Measurements from ENCODE around the gene ATG101.
A peak's percentile ranks its signal among the peaks of the same experiment; 100 is the strongest.

Gene ATG101

GRCh38 chr12:52120951-52121823 lies 51.4 kb downstream of the ATG101 start:
- DNase-seq (ENCODE audit: low read depth) = no peak
- TF ChIP-seq CTCF (IDR thresholded peaks at IDR 0.05; ENCODE audit: low read length, missing control alignments) = no peak
- H3K4me3 ChIP-seq (replicated peaks; ENCODE audit: low read depth, low read length) = no peak overlapping the region

- H3K4me3 ChIP-seq (replicated peaks; ENCODE audit: low read depth, low read length) = no peak overlapping the region
- peak; percentile 63 for DNase-seq (ENCODE audit: low read depth)
- TF ChIP-seq CTCF (IDR thresholded peaks at IDR 0.05; ENCODE audit: low read length, missing control alignments) = peak; percentile 70
Measured at GRCh38 chr12:52121824-52122539, 52.2 kb downstream of the ATG101 start.

- TF ChIP-seq CTCF (IDR thresholded peaks at IDR 0.05; ENCODE audit: low read length, missing control alignments) = no peak
Measured at GRCh38 chr12:52122540-52122871, 52.7 kb downstream of the ATG101 start.

GRCh38 chr12:52122904-52123303 lies 53.1 kb downstream of the ATG101 start:
- no peak for DNase-seq (ENCODE audit: low read depth)
- no peak for TF ChIP-seq CTCF (IDR thresholded peaks at IDR 0.05; ENCODE audit: low read length, missing control alignments)
- H3K4me3 ChIP-seq (replicated peaks; ENCODE audit: low read depth, low read length) = no peak overlapping the region

More at GRCh38 chr12:52122540-52122871, 52.7 kb downstream of the ATG101 start:
- H3K4me3 ChIP-seq (replicated peaks; ENCODE audit: low read depth, low read length) = no peak overlapping the region
- DNase-seq (ENCODE audit: low read depth) = no peak

- H3K4me3 ChIP-seq (replicated peaks; ENCODE audit: low read depth, low read length) = no peak overlapping the region
- TF ChIP-seq CTCF (IDR thresholded peaks at IDR 0.05; ENCODE audit: low read length, missing control alignments) = no peak
- no peak for DNase-seq (ENCODE audit: low read depth)
Measured at GRCh38 chr12:52123487-52124186, 53.9 kb downstream of the ATG101 start.

- H3K4me3 ChIP-seq (replicated peaks; ENCODE audit: low read depth, low read length) = no peak overlapping the region
- TF ChIP-seq CTCF (IDR thresholded peaks at IDR 0.05; ENCODE audit: low read length, missing control alignments) = no peak
- DNase-seq (ENCODE audit: low read depth) = no peak
Measured at GRCh38 chr12:52125476-52125900, 55.7 kb downstream of the ATG101 start.

Data from fibroblast of pulmonary artery (primary cell).